Caco-2 (cell line): Measurements from ENCODE around the gene IGSF21. TPM values are rescaled to one million over a fixed set of nuclear protein-coding genes. Genes with fewer than 3 reads are reported as not detected.

Experiments
- BruUV-seq: library from RNA; stranded (reverse); fragments of 400-500 nt; replicated peaks from 2 replicates; lab custom pipeline; 2021; lab: Mats Ljungman, UMichigan
- CTCF ChIA-PET: fragments of 300-600 bp; sonication (Branson Sonifier 250); formaldehyde crosslinking; loops from one replicate; lab custom pipeline; 2022; ENCODE audit warnings: antibody characterized with exemption; lab: Charles Lee
- POLR2A ChIA-PET: fragments of 300-600 bp; sonication (Branson Sonifier 250); formaldehyde crosslinking; loops from one replicate; lab custom pipeline; 2022; ENCODE audit warnings: antibody characterized with exemption; lab: Charles Lee
- DNase-seq, 2 experiments: peaks; one replicate each; pipeline versions ENCODE4 v3.0.0 to v3.0.0-alpha.2; 2020 to 2022
- H3K27me3 ChIP-seq: replicated peaks from 2 replicates; pipeline ENCODE4 v1.6.0; 2011; ENCODE audit warnings: low read length; ENCODE audit not compliant: control insufficient read depth, insufficient read depth
- H3K36me3 ChIP-seq: 2 replicates; pipeline ENCODE4 v1.5.1; 2011; ENCODE audit warnings: low read length; ENCODE audit not compliant: control insufficient read depth, insufficient read depth
- H3K4me1 ChIP-seq: fragments of 250-450 bp; sonication (Bioruptor Pico); 2 replicates; pipeline ENCODE4 v1.5.1; 2020; ENCODE audit warnings: mild to moderate bottlenecking
- H3K4me3 ChIP-seq: 2 replicates; pipeline ENCODE4 v1.5.1; 2011; ENCODE audit warnings: low read depth, mild to moderate bottlenecking, control low read depth, low read length
- H3K9me3 ChIP-seq: fragments of 250-450 bp; sonication (Bioruptor Pico); 2 replicates; pipeline ENCODE4 v1.5.1; 2020; ENCODE audit warnings: mild to moderate bottlenecking, moderate library complexity
- H3K27ac Mint-ChIP-seq: one replicate; pipeline ENCODE4 v1.8.0; 2022; ENCODE audit warnings: mixed read lengths; ENCODE audit not compliant: unreplicated experiment
- H3K27me3 Mint-ChIP-seq: one replicate; pipeline ENCODE4 v1.8.0; 2022; ENCODE audit warnings: mixed read lengths; ENCODE audit not compliant: insufficient read depth, unreplicated experiment
- H3K36me3 Mint-ChIP-seq: one replicate; pipeline ENCODE4 v1.8.0; 2022; ENCODE audit warnings: mild to moderate bottlenecking, mixed read lengths; ENCODE audit not compliant: insufficient read depth, unreplicated experiment
- H3K4me1 Mint-ChIP-seq: one replicate; pipeline ENCODE4 v1.8.0; 2022; ENCODE audit warnings: low read depth, mixed read lengths; ENCODE audit not compliant: unreplicated experiment
- H3K4me3 Mint-ChIP-seq: one replicate; pipeline ENCODE4 v1.8.0; 2022; ENCODE audit warnings: mild to moderate bottlenecking, moderate library complexity, mixed read lengths; ENCODE audit not compliant: unreplicated experiment
- H3K9me3 Mint-ChIP-seq: one replicate; pipeline ENCODE4 v1.8.0; 2022; ENCODE audit warnings: mixed read lengths; ENCODE audit not compliant: unreplicated experiment
- CTCF ChIP-seq, 2 experiments: fragments of 200-600 bp in 1 of 2; IDR thresholded peaks; 1 replicate in 1 of 2; 2 replicates in 1 of 2; pipeline versions ENCODE4 v1.5.1 to v1.8.0; 2011 to 2022; ENCODE audit warnings: antibody characterized with exemption in 1 of 2, control low read depth in 1 of 2, inconsistent platforms in 1 of 2, low read depth in 1 of 2, low read length in 1 of 2, mild to moderate bottlenecking in 1 of 2, moderate library complexity in 1 of 2; ENCODE audit not compliant: insufficient read depth in 1 of 2, severe bottlenecking in 1 of 2, unreplicated experiment in 1 of 2
- intact Hi-C: fragments of 100-400 bp; cut with micrococcal nuclease; formaldehyde crosslinking; loops from one replicate; pipeline ENCODE4 v1.10.0; 2022; ENCODE audit not compliant: unreplicated experiment
- total RNA-seq: library from RNA; stranded (reverse); gene quantifications from 2 replicates; pipeline ENCODE4 v1.2.3, GENCODE V29; 2022

The IGSF21 gene
- total RNA-seq, 1 experiment from 2014 or later, result not detected

DNA sequence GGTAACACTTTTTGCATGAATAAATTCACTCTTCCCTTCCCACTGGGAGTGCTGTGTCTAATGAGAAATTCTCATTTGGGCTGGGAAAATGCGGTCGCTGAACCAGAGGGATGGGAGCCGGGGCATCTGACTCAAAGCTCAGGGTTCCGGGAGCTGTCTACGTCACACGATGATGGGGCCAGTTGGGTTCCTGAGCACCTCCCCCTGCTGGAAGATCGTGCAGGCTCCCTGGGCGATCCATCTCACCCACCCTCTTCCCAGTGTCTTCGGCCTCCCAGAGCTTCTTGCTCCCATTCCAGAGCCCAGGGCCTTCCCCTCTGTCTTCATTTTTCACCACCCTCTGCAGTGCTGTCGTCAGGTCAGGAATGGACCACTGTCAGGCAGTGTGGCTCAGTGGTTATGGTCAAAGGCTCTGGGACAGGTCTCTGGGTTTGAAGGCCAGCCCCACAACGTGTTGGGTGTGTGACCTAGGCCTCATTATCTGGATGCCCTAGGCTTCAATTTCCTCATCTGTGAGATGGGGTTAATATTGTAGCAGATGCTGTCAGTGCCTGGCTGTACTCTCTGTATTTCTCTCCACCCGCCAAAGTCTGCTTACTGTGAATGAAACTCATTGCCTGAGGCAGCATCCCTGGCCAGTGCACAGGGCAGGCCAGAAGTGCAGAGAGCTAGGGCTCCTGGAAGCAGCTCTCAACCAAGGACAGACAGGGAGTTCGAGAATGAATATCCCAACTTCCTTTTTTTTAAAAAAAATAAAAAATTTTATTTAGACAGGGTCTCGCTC is 31.8 kb downstream of the IGSF21 start:
- BruUV-seq, result no TSS peak
- H3K9me3 ChIP-seq, result no peaks in the 10 kb centered on the region
- POLR2A ChIA-PET, result no interaction called here
- no peak for DNase-seq
- Mint-ChIP-seq H3K36me3 (no peaks in the 10 kb centered on the region), H3K27me3 (peaks cover 2% of the 10 kb centered on the region), H3K4me1 (no peaks in the 10 kb centered on the region), H3K4me3 (no peak overlapping the region), H3K9me3 (no peaks in the 10 kb centered on the region), H3K27ac (no peak overlapping the region)
- CTCF ChIA-PET, result no interaction called here
- H3K36me3 ChIP-seq, result no peaks in the 10 kb centered on the region
- no peaks in the 10 kb centered on the region for H3K4me1 ChIP-seq
- intact Hi-C loops, result no loop called here
- H3K4me3 ChIP-seq, result no peak overlapping the region
- no peaks in the 10 kb centered on the region for H3K27me3 ChIP-seq
- no peak for TF ChIP-seq CTCF (IDR thresholded peaks at IDR 0.05; ENCODE audit: insufficient read depth in 1 of 2, low read depth in 1 of 2, low read length in 1 of 2, severe bottlenecking in 1 of 2, unreplicated experiment in 1 of 2)

DNA sequence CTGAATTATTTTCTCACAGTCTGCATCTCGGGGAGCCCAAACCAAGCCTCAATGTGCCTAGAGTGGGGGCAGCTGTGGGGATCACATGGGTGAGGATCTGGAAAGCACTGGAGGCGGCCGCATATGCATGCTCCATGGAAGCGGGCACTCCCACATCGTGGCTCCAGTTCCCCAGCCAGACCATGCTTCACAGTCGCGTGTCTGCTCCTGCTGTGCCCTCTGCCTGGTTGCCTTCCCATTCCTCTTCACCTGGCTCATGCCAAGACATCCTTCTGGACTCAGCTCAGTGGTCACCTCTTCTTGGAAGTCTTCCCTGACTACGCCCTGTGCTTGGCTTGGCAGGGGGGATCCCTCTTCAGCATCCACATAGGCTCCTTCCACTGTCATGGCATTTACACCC is 32.8 kb downstream of the IGSF21 start:
- no TSS peak for BruUV-seq
- no peak overlapping the region for H3K4me3 Mint-ChIP-seq
- H3K9me3 Mint-ChIP-seq, result no peaks in the 10 kb centered on the region
- H3K4me1 Mint-ChIP-seq, result no peaks in the 10 kb centered on the region
- H3K36me3 Mint-ChIP-seq, result no peaks in the 10 kb centered on the region
- ChIA-PET CTCF (no interaction called here), POLR2A (no interaction called here)
- H3K4me3 ChIP-seq, result no peak overlapping the region
- no peaks in the 10 kb centered on the region for H3K9me3 ChIP-seq
- DNase-seq, result no peak
- no peaks in the 10 kb centered on the region for H3K36me3 ChIP-seq
- H3K27me3 ChIP-seq, result no peaks in the 10 kb centered on the region
- H3K27me3 Mint-ChIP-seq, result peaks cover 2% of the 10 kb centered on the region
- intact Hi-C loops, result no loop called here
- TF ChIP-seq CTCF (IDR thresholded peaks at IDR 0.05; ENCODE audit: insufficient read depth in 1 of 2, low read depth in 1 of 2, low read length in 1 of 2, severe bottlenecking in 1 of 2, unreplicated experiment in 1 of 2), result no peak
- no peaks in the 10 kb centered on the region for H3K4me1 ChIP-seq
- H3K27ac Mint-ChIP-seq, result no peak overlapping the region

- no TSS peak for BruUV-seq
- POLR2A ChIA-PET, result interaction anchor here (0.6 kb wide), 1 partner anchor 443 kb away, joined by 3 read pairs; no protein-coding TSS in a partner anchor
Observed at GRCh38 chr1:18141661-18142060, 34.1 kb downstream of the IGSF21 start.

More at GRCh38 chr1:18141661-18142060, 34.1 kb downstream of the IGSF21 start:
- Histone ChIP-seq H3K4me1 (no peaks in the 10 kb centered on the region), H3K27me3 (no peaks in the 10 kb centered on the region; the same call in 1 of the 2 replicates), H3K4me3 (no peak overlapping the region), H3K9me3 (no peaks in the 10 kb centered on the region), H3K36me3 (no peaks in the 10 kb centered on the region)
- DNase-seq, result no peak
- Mint-ChIP-seq H3K36me3 (no peaks in the 10 kb centered on the region), H3K9me3 (no peaks in the 10 kb centered on the region), H3K27me3 (peaks cover 3% of the 10 kb centered on the region), H3K4me3 (no peak overlapping the region), H3K4me1 (no peaks in the 10 kb centered on the region), H3K27ac (no peak overlapping the region)
- intact Hi-C loops, result no loop called here
- TF ChIP-seq CTCF (IDR thresholded peaks at IDR 0.05; ENCODE audit: insufficient read depth in 1 of 2, low read depth in 1 of 2, low read length in 1 of 2, severe bottlenecking in 1 of 2, unreplicated experiment in 1 of 2), result no peak
- CTCF ChIA-PET, result no interaction called here
